GM18498 (cell line): Measurements from ENCODE around the gene ABCA1.

ENCODE experiments used
- ATAC-seq: cut with Tn5 transposase; IDR thresholded peaks from one replicate; pipeline ENCODE4 v1.9.1; 2021; ENCODE audit warnings: mild to moderate bottlenecking, moderate library complexity; ENCODE audit not compliant: unreplicated experiment

The ABCA1 gene

DNA sequence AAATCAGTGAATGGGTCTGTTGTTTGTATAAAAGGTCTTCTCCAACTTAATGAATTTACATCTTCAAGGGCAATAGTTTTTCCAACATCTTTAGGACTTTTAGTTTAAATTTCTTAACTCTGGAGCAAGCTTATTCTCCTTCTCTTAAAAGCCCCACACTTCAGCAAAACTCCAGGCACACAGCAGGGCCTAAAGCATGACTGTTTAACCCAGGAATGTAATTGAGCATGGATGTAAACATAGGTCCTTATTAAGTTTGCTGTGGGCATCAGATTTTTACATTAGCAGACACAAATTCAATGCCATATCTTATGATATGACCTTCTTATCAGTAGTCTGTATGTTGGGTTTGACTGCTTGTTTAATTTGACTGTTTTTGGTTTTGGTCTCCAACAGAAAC, 78.9 kb downstream of the ABCA1 start:
- ATAC-seq, result no peak

- ATAC-seq, result no peak
Measured at GRCh38 chr9:104844710-104845109, 83.2 kb downstream of the ABCA1 start.

- ATAC-seq, result no peak
Measured at GRCh38 chr9:104843644-104844240, 84.2 kb downstream of the ABCA1 start.

- no peak for ATAC-seq
Measured at GRCh38 chr9:104842698-104843097, 85.3 kb downstream of the ABCA1 start.

DNA sequence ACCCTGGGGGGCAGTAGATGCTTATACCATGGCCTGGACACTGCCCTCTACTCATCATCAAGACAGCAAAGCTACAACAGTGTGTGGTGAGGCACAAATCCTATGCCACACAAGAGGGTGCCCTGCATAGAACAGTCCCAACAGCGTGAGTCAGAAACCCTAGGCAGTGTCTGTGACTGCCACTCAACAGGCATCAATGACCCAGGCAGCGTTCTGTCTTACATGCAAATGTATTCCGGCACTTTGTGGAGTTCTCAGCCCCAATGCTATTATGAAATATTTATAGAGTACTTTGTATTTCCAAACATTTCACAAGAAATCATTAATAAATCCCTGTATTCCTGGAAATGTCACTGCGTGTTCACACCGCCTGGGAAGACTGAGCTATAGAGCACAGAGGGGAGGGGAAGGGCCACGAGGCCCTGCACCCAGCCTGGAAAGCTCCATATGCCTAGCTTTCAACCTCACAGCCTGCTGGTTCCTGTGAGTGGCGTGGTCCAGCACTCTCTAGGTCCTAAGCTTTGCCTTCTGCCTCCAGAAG, 86.3 kb downstream of the ABCA1 start:
- no peak for ATAC-seq

- ATAC-seq, result no peak
Measured at GRCh38 chr9:104838958-104839357, 89.0 kb downstream of the ABCA1 start.

DNA sequence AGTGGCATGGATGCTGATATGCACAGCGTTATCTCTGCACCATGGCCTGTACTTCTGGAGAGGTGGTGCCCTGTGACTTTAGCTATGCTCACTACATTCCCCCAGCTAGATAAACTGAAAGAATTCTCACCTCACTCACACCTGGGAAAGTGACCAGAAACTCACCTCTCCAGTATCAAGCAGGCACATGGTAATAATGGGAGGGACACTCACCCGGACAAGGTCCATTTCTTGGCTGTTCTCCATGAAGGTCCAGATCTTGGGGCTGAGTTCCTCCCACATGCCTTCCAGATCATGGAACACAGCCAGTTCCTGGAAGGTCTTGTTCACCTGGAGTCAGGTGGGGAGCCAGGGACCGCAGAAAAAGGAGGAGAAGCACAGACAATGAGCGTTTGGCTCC, 91.2 kb downstream of the ABCA1 start:
- no peak for ATAC-seq

GRCh38 chr9:104836235-104836634, 91.7 kb downstream of the ABCA1 start:
- no peak for ATAC-seq

DNA sequence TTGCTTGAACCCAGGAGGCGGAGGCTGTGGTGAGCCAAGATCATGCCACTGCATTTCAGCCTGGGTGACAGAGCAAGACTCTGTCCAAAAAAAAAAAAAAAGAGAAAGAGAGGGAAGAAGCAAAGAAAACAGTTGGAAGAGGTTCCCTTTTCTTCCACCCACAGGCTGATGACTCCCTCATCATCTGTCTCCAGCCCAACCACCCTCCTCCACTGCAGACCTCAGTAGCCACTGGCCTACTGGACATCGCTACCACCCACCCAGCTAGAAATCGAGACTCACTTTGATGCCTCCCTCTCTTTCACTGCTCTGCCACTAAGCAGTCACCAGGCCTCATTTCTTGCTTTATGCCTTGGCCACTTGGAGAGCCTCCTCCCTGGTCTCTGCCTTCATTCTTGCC, 92.8 kb downstream of the ABCA1 start:
- no peak for ATAC-seq

GRCh38 chr9:104833696-104834095, 94.3 kb downstream of the ABCA1 start:
- no peak for ATAC-seq

GRCh38 chr9:104831681-104832080, 96.3 kb downstream of the ABCA1 start:
- no peak for ATAC-seq

- no peak for ATAC-seq
Measured at GRCh38 chr9:104826911-104827310, 101.0 kb downstream of the ABCA1 start.

- ATAC-seq, result no peak
Measured at GRCh38 chr9:104826079-104826775, 101.7 kb downstream of the ABCA1 start.

DNA sequence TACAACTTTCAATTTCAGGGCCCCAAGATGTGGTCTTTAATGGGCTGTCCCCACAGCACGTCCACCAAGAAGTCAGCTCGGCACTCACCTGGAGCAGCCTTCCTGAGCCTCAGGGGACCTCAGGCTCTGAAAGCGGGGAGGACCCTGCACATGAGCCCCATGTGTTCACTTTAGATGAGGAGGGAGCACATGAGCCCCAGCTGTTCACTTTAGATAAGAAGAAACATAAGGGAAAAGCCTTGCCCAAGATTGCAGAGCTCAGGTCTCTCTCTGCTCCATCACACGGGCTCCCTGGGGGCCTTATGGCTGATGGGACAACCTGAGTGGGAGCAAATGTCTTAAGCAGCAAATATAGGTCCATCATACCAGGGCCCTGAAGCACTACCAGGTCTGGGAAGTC, 107.6 kb downstream of the ABCA1 start:
- no peak for ATAC-seq

DNA sequence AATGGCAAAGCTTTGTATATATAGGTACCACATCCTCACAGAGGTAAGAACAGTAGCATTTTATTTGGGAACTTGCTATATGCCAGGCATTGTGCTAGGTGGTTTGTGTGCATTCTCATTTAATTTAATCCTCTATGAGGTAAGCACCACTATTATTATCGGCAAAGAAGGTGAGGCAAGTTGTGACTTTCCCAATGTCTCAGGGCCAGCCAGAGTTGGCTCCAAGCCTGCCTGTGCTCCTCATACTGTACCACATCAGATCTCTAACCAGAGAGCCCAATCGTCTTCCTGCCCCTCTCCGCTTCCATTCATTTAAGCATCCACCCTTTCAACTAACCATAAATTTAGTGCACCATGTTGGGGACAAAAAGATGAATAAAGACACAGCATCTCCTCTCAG, 108.9 kb downstream of the ABCA1 start:
- ATAC-seq, result no peak

- ATAC-seq, result no peak
Measured at GRCh38 chr9:104817437-104817836, 110.5 kb downstream of the ABCA1 start.

DNA sequence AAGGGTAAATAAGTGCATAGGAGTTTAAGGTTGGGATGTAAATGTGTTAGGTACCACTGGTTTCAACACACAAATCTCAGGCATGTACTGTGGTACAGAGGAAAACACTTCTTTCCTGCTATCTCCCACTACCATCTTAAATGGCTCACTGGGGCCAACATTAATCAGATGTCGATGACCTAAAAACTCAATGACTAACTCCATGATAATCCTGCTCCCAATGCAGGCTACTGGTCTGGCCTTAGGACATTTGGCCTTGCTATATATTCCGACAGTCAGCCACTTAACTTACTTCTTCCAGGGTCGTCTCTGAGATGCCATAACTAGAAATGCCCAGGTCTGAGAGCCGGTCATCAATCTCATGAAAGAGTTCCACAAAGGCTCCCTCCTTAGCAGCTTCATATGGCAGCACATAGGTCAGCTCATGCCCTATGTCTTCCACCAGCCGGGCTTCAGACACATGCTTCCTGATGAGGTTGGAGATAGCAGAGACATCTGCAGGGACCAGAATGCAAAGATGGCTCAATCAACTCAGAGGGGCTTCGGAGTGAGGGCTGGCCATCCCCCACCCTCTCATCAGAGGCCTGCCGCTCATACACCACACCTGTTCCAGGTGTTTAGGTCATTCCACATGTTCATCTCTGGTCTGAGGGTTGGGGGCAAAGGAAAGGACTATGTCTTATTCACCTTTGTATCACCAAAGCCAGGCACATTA, 111.9 kb downstream of the ABCA1 start:
- ATAC-seq, result no peak

GRCh38 chr9:104810421-104811339, 117.3 kb downstream of the ABCA1 start:
- ATAC-seq, result no peak

- ATAC-seq, result no peak
Measured at GRCh38 chr9:104808035-104808614, 119.8 kb downstream of the ABCA1 start.

DNA sequence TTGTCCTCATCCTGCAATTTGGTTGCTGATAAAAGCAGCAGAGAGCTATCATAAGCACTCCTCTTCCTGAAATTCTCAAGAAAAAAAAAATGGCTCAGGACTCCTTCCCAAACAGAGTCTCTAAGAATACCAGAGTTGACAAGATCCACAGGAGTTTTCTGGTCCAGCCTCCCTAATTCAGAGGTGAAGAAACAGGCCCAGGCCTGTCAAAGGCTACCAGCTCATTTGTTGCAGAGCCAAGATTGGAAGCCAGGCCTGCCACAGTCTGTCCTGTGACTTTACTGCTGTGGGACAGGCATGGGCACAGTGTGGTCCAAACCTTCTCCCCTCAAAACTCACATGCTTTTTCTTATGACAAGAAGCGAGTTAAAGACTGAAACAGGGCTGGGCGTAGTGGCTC, 122.5 kb downstream of the ABCA1 start:
- ATAC-seq, result no peak

GRCh38 chr9:104802906-104803305, 125.0 kb downstream of the ABCA1 start:
- no peak for ATAC-seq
